H1 (cell line): ENCODE measurements around the gene C5orf15. TPM values are rescaled to one million over a fixed set of nuclear protein-coding genes. Genes with fewer than 3 reads are reported as not detected.

ENCODE experiments used
- RNF2 ChIP-seq: fragments of 200-900, 300-1000 bp; sonication (generic); IDR thresholded peaks from 2 replicates; pipeline ENCODE4 v1.7.1; 2016; ENCODE audit warnings: borderline replicate concordance, low read depth, mild to moderate bottlenecking, antibody characterized with exemption, low read length; ENCODE audit not compliant: poor library complexity, severe bottlenecking; ENCODE audit errors: missing control alignments
- RXRA ChIP-seq: IDR thresholded peaks from 2 replicates; pipeline ENCODE4 v1.6.1; 2011; ENCODE audit warnings: low read depth, mild to moderate bottlenecking, low read length, moderate library complexity; ENCODE audit not compliant: insufficient read depth
- SIRT6 ChIP-seq: IDR thresholded peaks from one replicate; pipeline ENCODE4 v1.7.1; 2012; ENCODE audit warnings: low read length, inconsistent platforms
- polyA plus RNA-seq, 7 experiments: library from polyadenylated mRNA; depleted of rRNA in 3 of 7; stranded (reverse) in 5 of 7; unstranded in 2 of 7; fragments of >200 nt in 5 of 7; fragments of 200-250 nt in 2 of 7; gene quantifications; 1 replicate in 5 of 7; 2 replicates in 1 of 7; 4 replicates in 1 of 7; pipeline versions ENCODE4 v1.2.1 to v1.2.3, GENCODE V29; 2011 to 2013; ENCODE audit warnings: missing spikeins in 2 of 7, mixed read lengths in 2 of 7
- total RNA-seq: library from RNA; stranded (reverse); fragmentation: NEBNext Ultra II Directional; extraction: Animal tissue kit (Norgen Biotek cat#: 25700); gene quantifications from 2 replicates; pipeline ENCODE4 v1.2.1, GENCODE V29; 2021

Gene C5orf15
- total and polyA plus RNA-seq, 2 of the 8 experiments (the other 6 are each of a cell fraction or from before 2014, with no cell fraction given), result 31.7 to 39.3 TPM

GRCh38 chr5:133977858-133978257 lies 9.4 kb upstream of the C5orf15 start (continued):
- TF ChIP-seq RNF2 (no peak), RXRA (no peak), SIRT6 (no peak)
